BJ (cell line): Measurements from ENCODE around the gene PRSS56. TPM values are rescaled to one million over a fixed set of nuclear protein-coding genes. Genes with fewer than 3 reads are reported as not detected.

Source experiments
- CTCF ChIA-PET: fragments of 350-600 bp; formaldehyde crosslinking; extraction: SDS; loops from one replicate; lab custom pipeline; 2021; ENCODE audit warnings: antibody characterized with exemption, inconsistent platforms; lab: Yijun Ruan, JAX
- POLR2A ChIA-PET: fragments of 300-600 bp; sonication (Branson Sonifier 250); formaldehyde crosslinking; extraction: SDS; loops from one replicate; lab custom pipeline; 2021; ENCODE audit warnings: antibody characterized with exemption; lab: Charles Lee
- DNase-seq: peaks from one replicate; pipeline ENCODE4 v3.0.0-alpha.2; 2011; ENCODE audit warnings: low read depth
- H3K27me3 ChIP-seq: 2 replicates; pipeline ENCODE4 v1.6.0; 2011; ENCODE audit warnings: low read length; ENCODE audit not compliant: control insufficient read depth, insufficient read depth
- H3K36me3 ChIP-seq: 2 replicates; pipeline ENCODE4 v1.5.1; 2011; ENCODE audit warnings: low read length; ENCODE audit not compliant: control insufficient read depth, insufficient read depth
- H3K4me3 ChIP-seq: 2 replicates; pipeline ENCODE4 v1.5.1; 2011; ENCODE audit warnings: low read depth, mild to moderate bottlenecking, control low read depth, low read length
- CTCF ChIP-seq: IDR thresholded peaks from 2 replicates; pipeline ENCODE4 v1.5.1; 2011; ENCODE audit warnings: low read depth, mild to moderate bottlenecking, control low read depth, inconsistent platforms, low read length, moderate library complexity; ENCODE audit not compliant: insufficient read depth
- polyA plus RNA-seq: library from polyadenylated mRNA; depleted of rRNA; stranded (reverse); fragments of >200 nt; gene quantifications from 2 replicates; pipeline ENCODE4 v1.2.3, GENCODE V29; 2011

The PRSS56 gene
- polyA plus RNA-seq, 1 experiment, result not detected

GRCh38 chr2:232487385-232488096 is 32.6 kb upstream of the PRSS56 start, which contains the start of gene ECEL1:
ECEL1 (minus strand) TSS chr2:232487834; CDS start chr2:232486653, 1,181 bp downstream.
- CTCF ChIA-PET, result no interaction called here
- no peak for TF ChIP-seq CTCF
- H3K36me3 ChIP-seq, result no peaks in the 10 kb centered on the region
- no peak within 1 kb of the TSS for H3K4me3 ChIP-seq
- POLR2A ChIA-PET, result no interaction called here
- H3K27me3 ChIP-seq, result peaks cover 27% of the 10 kb centered on the region
- no peak for DNase-seq

GRCh38 chr2:232488097-232488711 is 32.0 kb upstream of the PRSS56 start:
- Histone ChIP-seq H3K36me3 (no peaks in the 10 kb centered on the region), H3K27me3 (peaks cover 27% of the 10 kb centered on the region), H3K4me3 (no peak overlapping the region)
- ChIA-PET CTCF (no interaction called here), POLR2A (no interaction called here)
- TF ChIP-seq CTCF, result no peak
- no peak for DNase-seq

GRCh38 chr2:232488721-232489300 is 31.4 kb upstream of the PRSS56 start:
- H3K27me3 ChIP-seq, result peaks cover 29% of the 10 kb centered on the region
- CTCF ChIA-PET, result no interaction called here

GRCh38 chr2:232489516-232490220 is 30.5 kb upstream of the PRSS56 start:
- ChIA-PET POLR2A (no interaction called here), CTCF (interaction anchor here (0.8 kb wide), 1 partner anchor 16 kb away, joined by 3 read pairs; no protein-coding TSS in a partner anchor)
- no peak for DNase-seq
- Histone ChIP-seq H3K27me3 (peaks cover 27% of the 10 kb centered on the region), H3K4me3 (no peak overlapping the region), H3K36me3 (no peaks in the 10 kb centered on the region)
- TF ChIP-seq CTCF, result no peak

More at GRCh38 chr2:232488721-232489300, 31.4 kb upstream of the PRSS56 start:
- no peak for TF ChIP-seq CTCF
- Histone ChIP-seq H3K4me3 (no peak overlapping the region), H3K36me3 (no peaks in the 10 kb centered on the region)
- no peak for DNase-seq
- POLR2A ChIA-PET, result no interaction called here
